22Rv1 (cell line): ENCODE data around the gene ATP5F1E.

ENCODE experiments used
- H3K27ac ChIP-seq: fragments of 450-650 bp; 2 replicates; pipeline ENCODE4 v1.5.1; 2017
- CTCF ChIP-seq: fragments of 450-650 bp; IDR thresholded peaks from 2 replicates; pipeline ENCODE4 v1.5.1; 2017; ENCODE audit warnings: mild to moderate bottlenecking
- ZFX ChIP-seq: fragments of 450-650 bp; IDR thresholded peaks from 2 replicates; pipeline ENCODE4 v1.6.1; 2017; ENCODE audit warnings: antibody characterized with exemption, borderline replicate concordance

The ATP5F1E gene

DNA sequence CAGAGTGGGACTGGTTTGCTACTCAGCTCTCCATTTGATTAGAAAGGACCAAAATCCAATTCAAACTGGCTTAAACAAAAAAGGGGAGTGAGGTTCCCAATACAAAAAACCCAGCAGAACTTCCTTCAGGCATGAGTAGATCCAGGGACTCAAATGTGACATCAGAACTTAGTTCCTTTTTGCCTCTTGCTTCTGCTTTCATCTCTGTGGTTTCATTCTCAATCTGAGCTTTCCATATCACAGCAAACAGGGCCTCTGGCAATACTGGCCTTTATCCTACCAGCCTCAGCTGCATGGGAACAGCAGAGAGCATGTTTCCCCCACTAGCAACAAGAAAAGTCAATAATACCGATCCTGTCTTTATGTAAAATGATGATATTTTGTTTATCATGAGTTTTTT, 39.1 kb upstream of the ATP5F1E start:
- TF ChIP-seq CTCF (no peak), ZFX (no peak)
- H3K27ac ChIP-seq = no peak overlapping the region

DNA sequence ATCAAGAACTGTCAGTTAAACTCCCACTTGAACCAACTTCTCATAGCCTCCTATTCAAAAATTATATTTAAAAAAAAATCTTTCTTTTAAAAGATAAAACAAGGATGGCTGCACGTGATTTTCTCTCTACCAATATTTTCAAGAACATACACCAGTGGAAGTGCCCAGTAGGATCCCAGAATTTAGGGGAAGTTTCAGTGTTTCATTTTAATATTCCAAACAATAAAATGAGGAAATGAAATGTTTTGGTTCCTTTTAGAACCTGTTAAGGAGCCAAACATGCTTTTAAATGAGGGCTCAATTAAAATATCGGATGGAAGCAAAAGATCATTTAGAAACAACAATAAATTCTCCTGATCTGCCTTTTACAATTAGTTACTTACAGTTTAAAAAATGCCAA, 36.9 kb upstream of the ATP5F1E start:
- TF ChIP-seq ZFX (no peak), CTCF (no peak)
- H3K27ac ChIP-seq = no peak overlapping the region

- TF ChIP-seq CTCF = no peak
- no peak for TF ChIP-seq ZFX
- H3K27ac ChIP-seq = no peak overlapping the region
These were observed 36.4 kb upstream of the ATP5F1E start for GRCh38 chr20:59068534-59068933.

DNA sequence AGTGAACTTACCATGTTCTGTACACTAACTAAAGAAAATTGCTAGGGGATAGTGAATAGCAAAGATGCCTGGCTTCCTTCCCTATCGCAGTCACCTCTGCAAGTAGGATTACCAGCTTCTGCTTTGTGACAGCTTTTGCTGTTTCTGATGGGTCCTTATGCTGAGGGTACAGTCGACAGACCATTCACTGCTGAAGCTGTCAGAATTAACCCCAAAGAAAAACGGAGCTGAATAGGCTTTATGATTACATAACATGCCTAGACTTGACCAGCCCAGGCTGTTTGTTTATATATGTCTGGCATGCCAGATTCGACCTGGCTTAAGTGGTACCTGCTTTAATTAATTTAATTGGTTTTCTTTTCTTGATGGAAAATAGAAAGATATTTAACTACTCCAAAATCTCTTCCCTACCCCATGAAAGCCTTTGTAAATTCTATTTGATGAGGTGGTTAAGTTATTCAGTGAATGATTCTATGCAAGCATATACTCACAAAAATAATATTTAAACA, 32.1 kb upstream of the ATP5F1E start:
- TF ChIP-seq CTCF = no peak
- no peak for TF ChIP-seq ZFX
- H3K27ac ChIP-seq = no peak overlapping the region

DNA sequence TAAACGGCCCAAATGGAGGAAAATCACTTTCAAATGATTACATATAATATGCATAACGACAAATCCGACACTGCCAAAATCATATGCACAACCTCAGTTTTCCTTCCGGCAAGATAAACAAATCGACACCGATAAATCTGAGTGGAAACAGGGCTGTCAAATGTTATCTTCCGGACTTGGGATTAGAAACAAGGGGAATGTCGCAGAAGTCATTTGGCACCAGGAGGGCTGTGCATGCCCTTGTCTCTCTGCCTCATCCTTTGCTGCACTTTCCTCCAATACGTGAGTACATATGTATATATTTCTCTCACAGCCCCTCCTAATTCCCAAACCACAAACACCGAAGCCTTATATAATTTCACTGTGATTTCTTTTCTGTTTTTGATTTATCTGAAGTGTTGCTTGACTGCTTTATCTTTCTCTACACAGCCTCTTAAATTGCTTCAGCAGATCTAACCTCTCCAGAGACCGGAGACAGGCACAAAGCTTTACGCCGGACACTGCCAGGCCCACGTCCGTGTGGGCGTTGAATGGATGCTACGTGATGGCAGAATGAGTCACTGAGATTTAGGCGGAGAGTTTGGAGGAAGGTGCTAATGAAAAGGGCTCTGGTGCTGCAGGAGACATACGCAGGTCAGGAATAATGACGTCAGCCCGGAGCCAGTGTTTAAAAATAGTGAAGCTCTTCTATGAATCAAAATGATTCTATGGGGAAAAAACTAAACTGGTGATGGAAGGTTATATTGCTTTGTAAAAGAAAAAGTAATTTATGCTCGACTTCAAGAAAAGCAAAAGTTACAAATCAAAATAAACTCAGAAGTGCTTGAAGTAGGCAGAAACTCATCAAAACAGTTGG, 31.5 kb upstream of the ATP5F1E start:
- H3K27ac ChIP-seq = no peak overlapping the region
- TF ChIP-seq CTCF = no peak
- TF ChIP-seq ZFX = no peak

GRCh38 chr20:59062081-59062480, 29.9 kb upstream of the ATP5F1E start:
- TF ChIP-seq CTCF (no peak), ZFX (no peak)
- no peak overlapping the region for H3K27ac ChIP-seq

DNA sequence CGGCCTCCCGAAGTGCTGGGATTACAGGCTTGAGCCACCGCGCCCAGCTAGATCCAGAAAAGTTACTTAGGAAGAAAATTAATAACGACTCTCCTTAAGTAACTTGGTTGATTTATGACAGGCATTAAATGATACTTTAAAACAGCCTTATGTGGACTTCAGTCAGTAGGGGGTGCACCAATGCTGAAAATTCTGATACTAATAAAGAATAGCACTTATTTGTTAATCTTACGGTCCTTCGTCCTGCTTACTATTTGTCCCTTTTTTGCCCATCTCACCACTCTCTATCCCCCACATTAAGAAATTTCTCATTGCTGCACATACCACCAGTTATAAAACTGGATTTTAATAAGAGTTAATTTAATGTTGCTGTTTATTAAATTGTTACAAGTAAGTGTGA, 23.2 kb upstream of the ATP5F1E start:
- H3K27ac ChIP-seq = no peak overlapping the region
- TF ChIP-seq ZFX (no peak), CTCF (peak; percentile 30)
